ENCODE results near the gene MAF.

The MAF gene

GRCh38 chr16:79607587-79607986, 7.0 kb upstream of the MAF start:
- H3K4me3 ChIP-seq (replicated peaks in 1 of 2; ENCODE audit: low read depth in 2 of 2, low read length in 2 of 2), result no peak overlapping the region
- peak; percentile 42 to 65 for DNase-seq (ENCODE audit: low read depth in 2 of 2)
- TF ChIP-seq CTCF (IDR thresholded peaks at IDR 0.05; ENCODE audit: low read depth, low read length), result no peak

GRCh38 chr16:79605999-79606398, 5.5 kb upstream of the MAF start:
- no peak for TF ChIP-seq CTCF (IDR thresholded peaks at IDR 0.05; ENCODE audit: low read depth, low read length)
- no peak overlapping the region for H3K4me3 ChIP-seq (replicated peaks in 1 of 2; ENCODE audit: low read depth in 2 of 2, low read length in 2 of 2)
- no peak for DNase-seq (ENCODE audit: low read depth in 2 of 2)

- DNase-seq (ENCODE audit: low read depth in 2 of 2), result no peak
- H3K4me3 ChIP-seq (replicated peaks in 1 of 2; ENCODE audit: low read depth in 2 of 2, low read length in 2 of 2), result no peak overlapping the region
- no peak for TF ChIP-seq CTCF (IDR thresholded peaks at IDR 0.05; ENCODE audit: low read depth, low read length)
These were observed 2.5 kb upstream of the MAF start for GRCh38 chr16:79603055-79603454.

GRCh38 chr16:79602628-79603014, 2.1 kb upstream of the MAF start:
- DNase-seq (ENCODE audit: low read depth in 2 of 2), result no peak
- TF ChIP-seq CTCF (IDR thresholded peaks at IDR 0.05; ENCODE audit: low read depth, low read length), result no peak
- no peak overlapping the region for H3K4me3 ChIP-seq (replicated peaks in 1 of 2; ENCODE audit: low read depth in 2 of 2, low read length in 2 of 2)

GRCh38 chr16:79601931-79602627, 1.5 kb upstream of the MAF start:
- DNase-seq (ENCODE audit: low read depth in 2 of 2), result peak; percentile 82 to 84
- peak; percentile 62 for TF ChIP-seq CTCF (IDR thresholded peaks at IDR 0.05; ENCODE audit: low read depth, low read length)
- H3K4me3 ChIP-seq (replicated peaks in 1 of 2; ENCODE audit: low read depth in 2 of 2, low read length in 2 of 2), result peak overlapping the region; percentile 53 to 58

GRCh38 chr16:79601092-79601930, 774 bp upstream of the MAF start:
- peak; percentile 32 to 35 for DNase-seq (ENCODE audit: low read depth in 2 of 2)
- no peak for TF ChIP-seq CTCF (IDR thresholded peaks at IDR 0.05; ENCODE audit: low read depth, low read length)
- peak overlapping the region; percentile 53 to 58 for H3K4me3 ChIP-seq (replicated peaks in 1 of 2; ENCODE audit: low read depth in 2 of 2, low read length in 2 of 2)

Measured in cardiac fibroblast (primary cell).